Activated T-helper 2 cell treated with anti-CD3 and anti-CD28 coated beads, Interferon-gamma antibody, Interleukin-2, Interleukin-4, amounts not matched to agents 10 μg/mL and 5 μg/mL and 100 μg/mL, durations not matched to agents 14 hours and 24 hours and 36 hours (primary cell): ENCODE measurements around the gene CGRRF1. TPM values are rescaled to one million over a fixed set of nuclear protein-coding genes. Genes with fewer than 3 reads are reported as not detected.

Experiments used
- DNase-seq: peaks from one replicate; pipeline ENCODE4 v3.0.0; 2021; ENCODE audit warnings: low spot score
- H3K27ac Mint-ChIP-seq: one replicate; pipeline ENCODE4 v1.8.0; 2021; ENCODE audit warnings: mixed read lengths
- H3K27me3 Mint-ChIP-seq: one replicate; pipeline ENCODE4 v1.8.0; 2021; ENCODE audit warnings: low read depth, mixed read lengths
- H3K36me3 Mint-ChIP-seq: one replicate; pipeline ENCODE4 v1.8.0; 2021; ENCODE audit warnings: low read depth, mixed read lengths
- H3K4me1 Mint-ChIP-seq: one replicate; pipeline ENCODE4 v1.8.0; 2021; ENCODE audit warnings: low read depth, mixed read lengths
- H3K4me3 Mint-ChIP-seq: one replicate; pipeline ENCODE4 v1.8.0; 2021; ENCODE audit warnings: low read depth, mild to moderate bottlenecking, moderate library complexity, mixed read lengths
- H3K9me3 Mint-ChIP-seq: one replicate; pipeline ENCODE4 v1.8.0; 2021; ENCODE audit warnings: mixed read lengths
- intact Hi-C: fragments of 100-400 bp; cut with micrococcal nuclease; formaldehyde crosslinking; loops from one replicate; pipeline ENCODE4 v1.15.1; 2023
- total RNA-seq: library from RNA; stranded (reverse); gene quantifications from 2 replicates; pipeline ENCODE4 v1.2.3, GENCODE V29; 2022

CGRRF1 gene
- total RNA-seq, 1 donor from 2014 or later = 6.2 TPM

DNA sequence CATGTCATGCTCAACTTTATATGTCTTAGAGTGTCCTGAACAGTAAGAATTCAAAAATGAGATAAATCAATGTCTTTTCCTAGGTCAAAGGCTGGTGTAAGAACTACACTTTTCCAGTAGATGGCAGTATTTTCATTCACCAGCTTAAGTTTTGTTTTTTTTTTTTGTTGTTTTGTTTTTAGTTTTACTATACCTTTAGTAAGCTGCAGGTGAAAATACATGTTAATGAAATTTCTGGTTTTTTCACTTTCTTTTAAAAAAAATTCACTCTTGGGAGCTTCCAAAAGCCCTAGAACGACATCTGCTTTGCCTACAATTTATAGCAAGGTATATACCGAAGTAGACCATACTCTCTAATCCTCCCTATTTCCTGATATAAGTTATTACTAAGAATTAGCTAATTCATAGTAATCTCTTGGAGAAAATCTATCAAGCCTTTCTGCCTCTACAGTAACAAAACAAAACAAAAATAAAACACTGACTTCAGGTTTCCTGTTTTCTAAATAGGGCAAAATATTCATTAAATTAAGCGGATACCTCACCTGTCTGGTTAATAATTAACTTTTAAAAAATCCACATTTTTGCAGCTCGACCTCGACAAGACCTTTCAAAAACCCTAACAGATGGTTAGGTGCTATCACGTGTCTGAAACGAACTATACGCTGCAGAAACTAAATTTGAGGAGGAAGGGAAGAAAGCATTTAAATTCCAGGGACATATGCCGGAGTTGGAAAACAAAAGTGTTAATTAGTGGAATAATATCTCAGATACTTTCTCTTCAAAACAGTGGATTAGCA, 54.6 kb downstream of the CGRRF1 start:
- no peaks in the 10 kb centered on the region for H3K9me3 Mint-ChIP-seq
- peaks cover 22% of the 10 kb centered on the region for H3K27me3 Mint-ChIP-seq
- intact Hi-C loops = loop anchor here (1.0 to 5.0 kb wide), 6 partner anchors 55 to 328 kb away; partner anchors contain the start of genes CGRRF1 and CNIH1
- DNase-seq = no peak
- peaks cover 2% of the 10 kb centered on the region for H3K36me3 Mint-ChIP-seq
- no peak overlapping the region for H3K27ac Mint-ChIP-seq
- H3K4me1 Mint-ChIP-seq = peaks cover 17% of the 10 kb centered on the region
- H3K4me3 Mint-ChIP-seq = peak overlapping the region; percentile 75

DNA sequence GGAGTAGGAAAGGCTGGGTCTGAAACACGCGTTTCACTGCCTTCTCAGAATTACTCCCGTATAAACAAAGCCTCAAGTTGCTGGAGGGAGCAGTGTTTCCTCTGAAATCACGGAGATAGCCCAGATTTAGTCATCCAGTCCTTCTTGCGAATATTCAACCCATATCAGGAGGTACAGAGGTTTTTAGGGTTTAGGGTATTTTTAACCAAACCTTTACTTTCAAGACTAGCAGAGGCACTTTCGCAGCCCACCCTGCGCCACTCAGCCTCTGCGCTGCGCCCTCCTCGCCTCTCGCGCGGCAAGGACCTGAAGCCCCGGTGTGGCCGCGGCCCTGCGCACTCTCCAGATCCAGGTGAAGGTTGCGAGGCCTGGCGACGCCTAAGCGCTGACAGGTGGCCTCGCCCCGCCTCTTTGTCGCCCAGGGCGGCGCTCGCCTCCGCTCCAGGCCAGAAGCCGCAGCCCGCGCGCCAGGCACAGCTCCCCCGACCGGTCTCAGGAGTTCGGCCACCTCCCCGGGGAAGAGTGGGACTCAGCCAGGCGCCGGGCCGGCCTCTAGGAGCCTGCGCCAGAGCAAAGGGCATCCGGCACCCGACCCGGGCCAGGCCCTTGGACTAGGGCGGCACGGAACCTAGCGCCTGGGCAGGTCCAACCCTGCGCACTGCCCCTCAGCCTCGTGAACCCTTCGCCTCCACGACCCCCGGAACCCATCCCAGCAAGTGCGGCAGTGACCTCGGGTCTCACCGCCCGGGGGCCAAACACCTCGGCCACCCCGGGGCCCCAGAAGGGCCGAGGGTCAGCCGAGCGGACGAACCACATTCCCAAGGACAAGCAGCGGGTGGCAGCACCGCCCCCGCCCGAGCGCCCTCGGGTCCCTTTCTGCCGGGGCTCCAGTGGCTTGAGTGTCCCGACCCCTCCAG, 55.4 kb downstream of the CGRRF1 start:
- peaks cover 2% of the 10 kb centered on the region for H3K36me3 Mint-ChIP-seq
- no peaks in the 10 kb centered on the region for H3K9me3 Mint-ChIP-seq
- H3K4me1 Mint-ChIP-seq = peaks cover 17% of the 10 kb centered on the region
- H3K27ac Mint-ChIP-seq = no peak overlapping the region
- H3K27me3 Mint-ChIP-seq = peaks cover 28% of the 10 kb centered on the region
- intact Hi-C loops = loop anchor here (1.0 to 5.0 kb wide), 9 partner anchors 56 to 327 kb away; partner anchors contain the start of genes CGRRF1 and CNIH1
- H3K4me3 Mint-ChIP-seq = peak overlapping the region; percentile 75
- DNase-seq = peak; percentile 45

DNA sequence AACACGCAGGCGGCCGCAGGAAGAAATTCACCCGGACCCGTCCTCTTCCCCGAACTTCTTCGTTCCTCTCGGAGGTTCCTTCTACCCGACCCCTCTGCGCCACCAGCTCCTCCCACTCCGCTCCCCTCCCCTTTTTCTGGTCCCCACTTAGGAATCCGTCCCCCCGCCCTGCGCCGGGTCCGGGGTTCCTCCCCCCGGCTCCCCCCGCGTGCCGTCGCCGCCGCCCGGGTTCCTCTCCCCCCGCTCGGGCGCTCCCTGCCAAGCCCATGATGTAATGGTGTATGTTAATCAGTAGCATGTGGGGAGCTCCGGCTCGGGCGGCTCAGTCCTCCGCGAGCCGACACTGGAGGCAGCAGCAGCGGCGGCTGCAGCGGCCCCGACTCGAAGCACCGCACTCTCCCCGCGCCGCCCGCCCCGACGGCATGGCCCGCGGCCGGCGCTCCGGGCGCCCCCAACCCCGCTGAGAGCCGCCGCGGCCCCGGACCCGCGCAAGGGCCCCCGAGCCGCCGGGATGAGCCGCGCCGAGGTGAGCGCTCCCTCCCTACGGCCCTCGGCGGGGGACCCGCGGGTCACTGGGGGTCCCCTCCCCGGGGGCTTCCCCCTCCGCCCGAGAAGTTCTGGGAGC, 56.2 kb downstream of the CGRRF1 start:
- no peaks in the 10 kb centered on the region for H3K9me3 Mint-ChIP-seq
- peaks cover 25% of the 10 kb centered on the region for H3K27me3 Mint-ChIP-seq
- peak overlapping the region; percentile 75 for H3K4me3 Mint-ChIP-seq
- H3K27ac Mint-ChIP-seq = no peak overlapping the region
- peaks cover 2% of the 10 kb centered on the region for H3K36me3 Mint-ChIP-seq
- DNase-seq = peak; percentile 69
- intact Hi-C loops = loop anchor here (1.0 to 5.0 kb wide), 7 partner anchors 57 to 337 kb away; partner anchors contain the start of gene CGRRF1
- peaks cover 17% of the 10 kb centered on the region for H3K4me1 Mint-ChIP-seq

DNA sequence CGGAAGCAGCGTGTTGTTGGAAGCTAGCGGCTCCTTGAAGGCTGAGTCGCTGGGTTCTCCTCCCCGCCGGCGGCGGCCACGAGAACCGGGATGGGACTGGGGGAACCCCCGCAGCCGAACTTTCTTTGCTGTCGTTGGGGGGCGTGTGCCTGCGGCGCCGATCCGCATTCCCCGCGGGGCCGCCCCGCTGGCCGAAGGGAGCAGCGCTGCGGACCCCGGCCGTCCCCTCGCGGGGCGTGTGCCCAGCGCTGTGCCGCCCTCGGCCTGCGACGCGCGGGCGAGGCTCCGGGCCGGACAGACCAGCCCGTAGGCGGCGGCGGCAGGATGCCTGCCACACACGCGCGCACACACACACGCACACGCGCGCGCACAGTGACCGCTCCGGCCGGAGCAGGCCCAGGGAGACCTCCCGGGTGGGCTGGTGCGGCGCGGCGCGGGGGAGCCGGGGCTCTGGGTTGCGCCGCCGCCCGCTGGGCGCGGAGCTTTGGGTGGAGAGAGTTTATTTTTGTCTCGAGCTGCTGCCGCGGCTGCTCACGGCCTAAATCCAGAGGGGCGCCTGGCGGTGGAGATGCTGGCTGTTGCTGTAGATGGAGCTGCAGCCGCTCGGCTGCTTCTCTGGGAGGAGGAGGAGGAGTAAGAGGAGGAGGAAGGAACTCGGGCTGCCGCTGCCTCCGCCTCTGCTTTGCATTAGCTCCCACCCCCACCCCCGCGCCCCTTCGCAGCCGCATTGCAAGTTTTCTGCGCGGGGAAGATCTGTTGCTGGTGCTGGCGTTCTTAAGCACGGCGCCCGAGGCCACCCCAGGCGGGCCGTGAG, 56.9 kb downstream of the CGRRF1 start, which contains the start of gene SAMD4A:
Gene SAMD4A, plus strand, starts transcription at position 719 of the 814 bp plus-strand sequence. CDS start 789 bp downstream, outside the sequence.
- Mint-ChIP-seq H3K36me3 (peaks cover 2% of the 10 kb centered on the region), H3K27ac (peak within 1 kb of the TSS; percentile 84), H3K27me3 (peaks cover 25% of the 10 kb centered on the region), H3K4me1 (peaks cover 17% of the 10 kb centered on the region), H3K9me3 (no peaks in the 10 kb centered on the region), H3K4me3 (peak within 1 kb of the TSS; percentile 91)
- intact Hi-C loops = loop anchor here (1.0 to 5.0 kb wide), 6 partner anchors 61 to 337 kb away; no protein-coding TSS in a partner anchor
- DNase-seq = peak; percentile 43

DNA sequence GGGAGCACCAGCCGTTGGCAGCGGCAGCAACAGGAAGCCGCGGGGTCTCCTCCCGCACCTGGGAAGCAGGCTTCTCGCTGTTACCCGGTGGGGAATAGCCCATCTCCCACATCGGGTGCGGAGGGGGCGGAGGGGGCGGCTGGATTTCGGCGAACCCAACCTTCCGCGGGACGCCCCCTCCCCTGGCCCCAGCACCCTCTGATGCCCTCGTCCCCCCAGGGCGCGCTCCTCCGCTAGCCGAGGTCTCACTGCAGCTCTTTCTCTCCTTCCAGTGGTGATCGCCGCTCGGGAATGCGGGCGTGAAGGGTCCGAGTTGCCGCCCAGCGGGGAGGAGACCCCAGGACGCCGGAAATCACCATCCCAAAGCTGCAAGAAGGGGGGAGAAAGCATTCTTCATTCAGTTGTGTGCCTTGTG, 57.5 kb downstream of the CGRRF1 start:
- peaks cover 24% of the 10 kb centered on the region for H3K27me3 Mint-ChIP-seq
- intact Hi-C loops = loop anchor here (1.0 to 5.0 kb wide), 5 partner anchors 60 to 171 kb away; no protein-coding TSS in a partner anchor
- peak overlapping the region; percentile 91 for H3K4me3 Mint-ChIP-seq

DNA sequence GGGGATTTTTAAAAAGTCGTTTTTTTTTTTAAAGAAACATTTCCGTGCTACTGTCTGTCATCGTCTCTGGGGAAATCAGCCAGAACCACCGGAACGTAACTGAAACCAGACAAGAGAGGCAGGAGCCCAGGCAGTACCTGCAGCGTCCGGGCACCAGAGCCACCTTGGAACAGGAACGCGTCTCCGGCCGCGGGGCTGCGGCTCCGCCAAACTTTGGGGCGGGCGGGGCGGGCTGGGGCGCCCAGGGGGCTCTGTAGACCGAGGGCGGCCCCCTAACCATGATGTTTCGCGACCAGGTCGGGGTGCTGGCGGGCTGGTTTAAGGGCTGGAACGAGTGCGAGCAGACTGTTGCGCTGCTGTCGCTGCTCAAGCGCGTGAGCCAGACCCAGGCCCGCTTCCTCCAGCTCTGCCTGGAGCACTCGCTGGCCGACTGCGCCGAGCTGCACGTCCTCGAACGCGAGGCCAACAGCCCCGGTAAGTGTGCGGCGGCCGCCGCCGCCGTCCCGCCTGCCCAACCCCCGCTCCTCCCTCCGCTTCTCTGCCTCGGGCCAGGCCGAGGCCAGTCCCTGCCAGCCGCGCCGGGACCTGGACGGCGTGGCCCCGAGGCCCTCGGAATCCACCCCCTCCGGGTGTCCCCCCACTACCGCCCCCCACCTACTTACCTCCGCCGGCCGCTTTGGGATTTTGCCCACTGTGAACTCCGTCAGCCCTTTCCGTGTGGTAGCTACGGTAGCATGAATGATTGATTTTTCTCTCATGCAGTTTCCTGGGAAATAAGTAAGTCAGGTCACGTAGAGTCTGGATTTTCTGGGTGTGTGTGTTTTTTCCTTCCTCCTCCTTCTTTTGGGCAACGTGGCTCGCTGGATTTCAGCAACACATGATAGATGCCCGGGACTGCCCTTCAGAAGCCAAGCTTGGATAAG, 58.2 kb downstream of the CGRRF1 start:
- H3K9me3 Mint-ChIP-seq = peaks cover 9% of the 10 kb centered on the region
- peak overlapping the region; percentile 84 for H3K27ac Mint-ChIP-seq
- H3K36me3 Mint-ChIP-seq = peaks cover 11% of the 10 kb centered on the region
- peak; percentile 20 for DNase-seq
- peak overlapping the region; percentile 91 for H3K4me3 Mint-ChIP-seq
- peaks cover 20% of the 10 kb centered on the region for H3K27me3 Mint-ChIP-seq
- intact Hi-C loops = loop anchor here (1.0 to 5.0 kb wide), 5 partner anchors 59 to 172 kb away; no protein-coding TSS in a partner anchor
- H3K4me1 Mint-ChIP-seq = peaks cover 17% of the 10 kb centered on the region

More for the DNA sequence above, 57.5 kb downstream of the CGRRF1 start:
- DNase-seq = no peak
- H3K9me3 Mint-ChIP-seq = peaks cover 5% of the 10 kb centered on the region
- peaks cover 7% of the 10 kb centered on the region for H3K36me3 Mint-ChIP-seq
- H3K27ac Mint-ChIP-seq = peak overlapping the region; percentile 84
- H3K4me1 Mint-ChIP-seq = peaks cover 17% of the 10 kb centered on the region

DNA sequence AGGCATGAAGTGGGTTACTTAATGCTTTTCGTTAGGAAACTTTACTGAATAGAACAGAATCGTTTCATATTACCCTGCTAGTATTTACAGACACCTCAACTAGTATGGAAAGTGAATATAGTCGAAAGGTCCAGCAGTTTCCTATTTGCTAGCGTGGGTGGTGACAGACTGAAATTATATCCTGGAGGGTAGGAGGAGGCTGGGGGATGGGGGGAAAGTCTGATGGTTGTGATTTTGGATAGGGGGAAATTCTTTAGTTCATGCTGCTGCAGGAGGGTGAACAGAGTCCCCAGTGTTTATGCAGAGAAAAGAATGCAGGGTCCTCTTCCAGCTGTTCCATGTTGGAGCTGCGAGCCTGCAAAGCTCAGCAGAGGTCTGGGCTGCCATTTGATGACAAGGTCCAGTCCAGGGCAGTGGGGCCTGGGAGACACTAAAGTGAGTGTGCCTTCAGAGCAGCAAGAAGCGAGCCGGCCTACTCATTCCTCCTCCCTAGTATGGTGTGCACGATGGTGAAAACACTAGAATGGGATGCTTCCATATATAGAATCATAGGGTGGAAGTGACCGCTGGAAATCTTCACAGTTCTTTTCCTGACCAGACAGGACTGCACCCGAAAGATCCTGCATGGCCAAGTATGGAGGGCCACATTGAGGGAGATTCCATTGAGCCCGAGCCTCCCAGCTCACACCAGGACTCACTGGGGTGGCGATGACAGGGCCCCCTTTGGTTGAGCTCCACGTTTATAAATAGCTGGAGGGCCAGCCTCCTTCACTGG, 59.3 kb downstream of the CGRRF1 start:
- Mint-ChIP-seq H3K27ac (no peak overlapping the region), H3K4me3 (peak overlapping the region; percentile 21), H3K36me3 (peaks cover 21% of the 10 kb centered on the region), H3K9me3 (peaks cover 19% of the 10 kb centered on the region), H3K4me1 (peaks cover 17% of the 10 kb centered on the region), H3K27me3 (peaks cover 20% of the 10 kb centered on the region)
- intact Hi-C loops = loop anchor here (5.0 kb wide), 3 partner anchors 58 to 103 kb away; no protein-coding TSS in a partner anchor
- no peak for DNase-seq

DNA sequence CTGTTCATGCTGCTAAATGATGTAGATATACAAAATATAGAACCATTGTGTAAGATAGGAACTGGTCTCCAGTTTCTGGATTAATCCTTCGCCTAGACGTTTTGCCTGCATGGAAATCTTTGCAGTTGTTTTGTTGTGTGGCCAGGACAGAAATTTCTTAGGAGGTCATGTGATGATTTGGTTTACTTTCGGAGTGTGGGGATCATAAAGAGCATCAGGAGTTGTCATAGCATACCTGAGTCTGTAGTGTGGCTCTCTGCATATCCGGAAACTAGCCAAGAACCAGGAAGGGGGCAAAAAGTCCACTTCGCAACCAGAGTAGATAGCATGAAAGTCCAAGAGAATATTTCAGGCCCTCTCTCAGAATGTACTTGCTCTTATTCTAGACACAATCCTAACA, 60.3 kb downstream of the CGRRF1 start:
- H3K36me3 Mint-ChIP-seq = peaks cover 21% of the 10 kb centered on the region
- H3K27ac Mint-ChIP-seq = no peak overlapping the region
- H3K4me3 Mint-ChIP-seq = no peak overlapping the region
- intact Hi-C loops = no loop called here
- H3K27me3 Mint-ChIP-seq = peaks cover 20% of the 10 kb centered on the region
- H3K4me1 Mint-ChIP-seq = peaks cover 11% of the 10 kb centered on the region
- no peak for DNase-seq
- H3K9me3 Mint-ChIP-seq = peaks cover 19% of the 10 kb centered on the region

DNA sequence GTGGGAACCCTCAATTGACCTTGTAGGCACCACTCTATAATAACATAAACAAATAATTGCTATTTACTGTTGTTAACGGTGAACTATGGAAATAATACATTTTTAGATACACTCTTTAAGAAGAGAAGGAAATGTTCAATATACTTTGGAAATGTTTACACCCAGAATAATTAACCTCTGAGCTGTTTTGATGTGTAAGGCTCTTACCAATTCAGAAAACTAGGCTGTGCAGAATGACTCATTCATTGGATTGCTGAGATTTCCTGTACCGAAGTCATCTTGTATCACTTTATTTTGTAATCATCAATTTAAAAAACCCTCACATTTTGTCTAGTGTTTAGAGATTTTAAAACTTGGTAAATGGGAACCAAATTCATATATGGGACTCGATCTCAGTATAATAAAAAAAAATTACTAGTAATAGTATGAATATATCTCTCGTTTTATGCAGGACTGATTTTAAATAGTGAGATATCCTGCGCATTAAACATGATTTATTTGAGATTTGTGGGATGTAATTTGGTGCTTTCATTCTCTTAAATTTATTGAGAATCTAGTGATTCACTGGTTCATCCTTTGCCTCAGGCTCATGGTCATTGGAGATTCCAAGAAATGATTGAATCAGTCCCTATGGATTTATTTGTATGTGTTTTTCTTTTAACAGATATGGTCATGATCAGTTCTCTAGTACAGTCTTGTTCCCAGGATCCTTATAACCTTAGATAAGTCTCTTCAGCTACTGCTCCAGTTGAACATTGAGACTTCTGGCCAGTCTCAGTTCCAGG, 61.1 kb downstream of the CGRRF1 start:
- peaks cover 11% of the 10 kb centered on the region for H3K4me1 Mint-ChIP-seq
- no peak for DNase-seq
- H3K27ac Mint-ChIP-seq = no peak overlapping the region
- no peak overlapping the region for H3K4me3 Mint-ChIP-seq
- peaks cover 19% of the 10 kb centered on the region for H3K9me3 Mint-ChIP-seq
- H3K27me3 Mint-ChIP-seq = peaks cover 20% of the 10 kb centered on the region
- peaks cover 21% of the 10 kb centered on the region for H3K36me3 Mint-ChIP-seq
- intact Hi-C loops = no loop called here

DNA sequence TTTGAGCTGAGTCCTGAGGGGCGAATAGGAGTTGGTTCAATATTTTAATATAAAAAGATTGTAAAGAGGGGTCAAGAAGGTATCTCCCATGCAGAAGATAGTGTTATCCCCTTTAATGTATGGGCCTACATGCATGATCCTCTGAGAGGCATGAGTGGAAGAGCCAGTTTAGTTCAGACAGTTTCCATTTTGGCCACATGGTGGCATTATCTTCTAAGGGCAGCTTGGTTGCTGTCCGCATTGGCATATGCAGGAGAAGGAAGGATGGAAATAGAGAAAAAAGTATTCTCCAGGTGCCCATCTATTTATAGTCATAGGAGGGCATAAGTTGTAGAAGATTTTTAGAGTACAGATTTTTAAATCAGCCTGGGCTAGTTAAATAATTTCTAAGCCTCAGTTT, 62.6 kb downstream of the CGRRF1 start:
- Mint-ChIP-seq H3K9me3 (peaks cover 19% of the 10 kb centered on the region), H3K27ac (no peak overlapping the region), H3K36me3 (peaks cover 21% of the 10 kb centered on the region), H3K4me3 (no peak overlapping the region), H3K4me1 (peaks cover 11% of the 10 kb centered on the region), H3K27me3 (peaks cover 25% of the 10 kb centered on the region)
- intact Hi-C loops = no loop called here
- no peak for DNase-seq
